Measurements from ENCODE around the gene NPHP4.

The NPHP4 gene

DNA sequence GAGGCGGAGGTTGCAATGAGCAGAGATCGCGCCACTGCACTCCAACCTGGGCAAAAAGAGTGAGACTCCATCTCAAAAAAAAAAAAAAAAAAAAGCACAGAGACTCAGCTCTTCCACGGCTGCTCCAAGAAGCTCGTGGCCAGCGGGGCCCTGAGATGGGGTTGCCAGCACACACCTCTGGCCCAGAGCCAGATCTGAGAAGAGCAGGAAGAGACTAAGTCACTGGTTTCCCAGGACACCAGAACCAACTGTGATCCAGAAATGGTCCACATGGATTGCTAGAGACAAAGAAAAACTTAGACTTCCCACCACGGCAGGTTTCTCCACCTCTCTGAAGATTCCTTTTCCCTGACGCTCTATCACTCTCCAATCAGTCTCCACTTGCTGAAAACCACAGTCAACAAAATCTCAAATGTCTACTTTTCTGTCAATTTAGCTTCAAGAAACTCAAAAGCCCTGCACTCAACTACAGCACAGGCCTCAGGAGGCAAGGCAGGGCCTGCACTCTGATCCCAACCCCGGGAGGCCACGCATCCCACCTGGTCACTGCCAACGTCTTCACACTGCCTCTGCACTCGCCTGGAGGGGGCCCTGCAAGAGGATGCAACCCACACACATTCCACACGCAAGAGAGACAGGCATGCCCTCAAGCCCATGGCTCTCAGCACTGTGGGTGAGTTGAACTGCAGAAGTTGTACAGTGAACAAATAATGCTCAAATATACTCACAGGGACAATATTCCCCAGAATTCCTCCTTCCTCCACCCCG lies 79.0 kb downstream of the NPHP4 start:
- DNase-seq (ENCODE audit: low read depth in 2 of 2), result no peak

DNA sequence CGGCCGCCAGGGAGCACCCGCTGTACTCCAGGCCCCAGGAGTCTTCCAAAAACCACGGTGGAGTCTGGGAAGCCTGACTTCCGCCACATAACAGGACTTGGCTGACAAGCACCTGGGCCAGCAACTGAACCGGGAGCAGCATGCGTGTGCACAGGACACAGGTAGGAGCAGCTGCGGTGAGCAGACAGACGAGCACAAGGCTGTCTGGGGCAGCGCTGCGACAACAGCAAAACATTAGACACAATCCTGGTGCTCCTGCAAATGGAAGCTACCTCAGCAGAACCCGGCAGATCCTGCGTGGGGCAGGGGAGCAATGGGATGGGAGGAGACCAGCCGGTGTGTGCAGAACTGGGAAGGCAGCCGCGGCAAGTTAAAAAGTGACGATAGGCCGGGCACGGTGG lies 80.4 kb downstream of the NPHP4 start:
- no peak for DNase-seq (ENCODE audit: low read depth in 2 of 2)

DNA sequence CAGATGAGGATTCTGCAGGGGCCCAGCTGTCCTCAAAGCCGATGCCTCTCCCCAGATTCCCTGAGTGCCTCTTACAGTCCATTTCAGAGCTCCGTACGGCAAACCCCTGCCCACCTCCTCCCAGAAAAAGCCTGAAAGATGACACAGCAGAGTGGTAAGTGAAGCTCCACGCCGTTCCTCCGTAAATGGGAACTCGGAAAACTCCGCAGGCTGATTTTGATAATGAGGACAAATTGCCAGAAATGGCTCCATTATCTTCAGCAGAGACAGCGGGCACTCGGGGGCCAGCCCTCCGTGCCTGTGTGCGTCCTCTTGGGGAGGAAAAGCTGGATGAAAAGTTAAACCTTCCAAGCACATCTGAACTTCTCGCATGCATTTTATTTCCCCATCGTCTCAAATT lies 81.1 kb downstream of the NPHP4 start:
- DNase-seq (ENCODE audit: low read depth in 2 of 2), result no peak

DNA sequence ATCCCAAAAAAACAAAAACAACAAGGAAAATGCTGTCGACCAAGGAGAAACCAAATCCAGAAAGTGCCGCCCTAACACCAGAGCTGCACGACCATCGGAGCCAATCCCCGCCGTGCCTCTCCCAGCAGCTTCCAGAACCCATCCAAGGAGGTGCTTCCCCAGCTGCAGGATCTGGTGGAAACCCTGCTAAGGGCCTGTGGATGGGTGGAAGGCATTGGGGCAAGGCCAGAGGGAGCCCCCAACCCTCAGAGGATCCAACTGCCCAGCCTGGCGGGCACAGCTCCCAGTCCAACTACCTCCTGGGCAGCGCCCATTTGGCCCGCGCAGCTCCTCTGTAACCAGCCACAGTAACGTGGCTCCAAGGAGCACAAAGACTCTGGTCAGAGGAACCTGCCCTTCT lies 81.6 kb downstream of the NPHP4 start:
- DNase-seq (ENCODE audit: low read depth in 2 of 2), result no peak

DNA sequence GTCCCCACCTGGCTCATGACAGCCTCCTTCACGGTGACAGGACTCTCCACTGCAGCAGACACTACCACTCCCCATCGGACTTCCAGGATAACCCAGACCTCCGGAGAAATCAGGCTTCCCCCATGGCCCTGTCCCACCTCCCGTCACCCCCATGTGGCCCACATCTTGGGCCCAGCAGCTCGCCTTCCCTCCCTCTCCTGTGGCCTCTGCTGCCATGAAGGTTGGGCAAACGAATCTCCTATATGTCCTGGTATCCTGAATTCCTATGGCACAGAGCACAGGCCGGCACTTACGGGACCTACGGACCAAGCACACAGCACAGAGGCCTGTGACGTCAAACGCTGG lies 82.0 kb downstream of the NPHP4 start:
- DNase-seq (ENCODE audit: low read depth in 2 of 2), result no peak

DNA sequence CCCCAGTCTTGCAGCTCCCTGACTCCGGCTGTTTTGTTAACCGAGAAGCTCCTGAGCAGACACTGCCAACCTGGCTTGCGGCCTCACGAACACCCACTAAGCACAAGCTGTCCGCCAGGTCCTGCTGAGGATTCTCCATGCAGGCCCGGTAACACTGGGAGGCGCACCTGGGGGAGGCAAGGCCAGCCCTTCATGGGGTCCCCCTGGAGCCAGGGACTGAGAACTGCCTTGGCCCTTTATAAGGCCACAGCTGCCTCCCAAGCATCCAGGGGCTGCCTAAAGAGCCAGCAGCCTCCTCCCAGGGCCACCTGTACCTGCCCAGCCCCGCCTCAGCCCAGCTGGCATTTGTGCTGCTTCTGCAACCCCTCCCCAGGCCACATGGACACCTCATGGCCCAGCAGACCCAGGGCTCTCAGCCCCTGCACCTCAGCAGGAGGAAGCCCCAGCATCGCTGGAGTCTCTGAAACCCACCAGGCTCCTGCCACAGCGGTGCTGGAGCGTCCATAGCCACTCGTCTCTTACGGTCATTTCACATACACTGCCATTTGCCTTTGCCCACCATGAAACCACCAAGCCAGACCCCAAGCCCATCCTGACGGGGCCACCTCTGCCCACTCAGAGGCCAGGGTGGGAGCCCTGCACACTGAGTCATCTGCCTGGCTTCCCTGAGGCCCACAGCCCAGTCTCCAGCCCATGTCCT lies 82.5 kb downstream of the NPHP4 start:
- DNase-seq (ENCODE audit: low read depth in 2 of 2), result no peak

DNA sequence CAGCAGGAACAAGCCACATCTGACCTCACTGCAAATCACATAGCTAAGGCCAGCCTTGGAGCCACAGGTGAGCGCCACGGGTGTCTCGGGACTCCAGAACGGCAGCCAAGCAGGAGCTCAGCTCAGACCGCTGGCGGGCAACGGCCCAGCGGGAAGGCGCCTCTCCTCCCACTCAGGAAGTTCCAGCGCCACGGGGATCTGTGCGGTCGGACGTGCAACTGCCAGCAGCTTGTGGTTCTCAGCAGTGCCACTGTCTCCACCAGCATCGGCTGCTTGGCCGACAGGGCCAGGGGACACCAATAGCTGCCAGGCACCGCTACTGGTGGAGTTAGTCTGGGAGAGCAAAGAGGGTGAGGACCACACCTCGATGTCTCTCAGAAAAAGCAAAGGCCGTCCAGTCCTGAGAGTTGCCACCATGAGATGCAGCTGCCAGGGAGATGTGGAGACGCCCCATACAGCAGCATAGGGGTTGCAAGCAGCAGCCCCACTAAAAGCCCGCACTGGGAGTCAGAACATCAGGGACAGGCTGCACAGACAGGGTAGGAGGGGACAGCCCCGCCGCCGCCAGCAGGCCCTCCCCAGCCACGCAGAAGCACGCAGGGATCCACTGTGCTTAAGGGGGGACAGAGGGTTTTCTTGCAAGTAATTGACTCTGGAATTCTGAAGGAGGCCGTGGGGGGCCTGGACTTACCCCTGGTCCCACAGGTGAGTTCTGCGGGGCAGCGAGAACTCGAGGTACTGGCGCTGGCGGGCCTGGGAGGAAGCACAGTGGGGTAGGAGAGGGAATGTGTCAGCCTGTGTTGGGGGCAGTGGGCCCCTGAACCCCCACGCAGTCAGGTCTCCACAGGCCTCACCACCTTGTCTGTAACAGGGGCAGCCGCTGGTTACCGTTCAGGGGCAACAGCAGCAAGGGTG lies 83.5 kb downstream of the NPHP4 start:
- DNase-seq (ENCODE audit: low read depth in 2 of 2), result no peak

DNA sequence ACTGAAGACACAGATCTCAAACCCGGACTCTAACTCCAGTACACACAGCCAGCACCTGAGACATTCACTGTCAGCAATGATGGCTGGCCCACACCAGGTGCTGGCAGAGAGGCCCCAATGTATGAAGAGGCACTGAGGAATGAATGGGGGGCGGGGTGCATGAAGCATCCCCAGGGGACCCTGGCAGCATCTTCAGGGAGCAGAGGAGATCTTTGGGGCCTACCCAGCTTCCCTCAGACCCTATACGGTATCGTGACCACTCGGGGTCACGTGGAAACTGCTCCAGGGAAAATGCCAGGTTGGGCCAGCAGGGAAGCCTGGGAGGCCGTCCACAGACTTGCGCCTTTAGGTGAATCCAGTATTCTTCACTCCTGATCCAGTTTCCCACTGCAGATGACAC lies 84.3 kb downstream of the NPHP4 start:
- no peak for DNase-seq (ENCODE audit: low read depth in 2 of 2)

DNA sequence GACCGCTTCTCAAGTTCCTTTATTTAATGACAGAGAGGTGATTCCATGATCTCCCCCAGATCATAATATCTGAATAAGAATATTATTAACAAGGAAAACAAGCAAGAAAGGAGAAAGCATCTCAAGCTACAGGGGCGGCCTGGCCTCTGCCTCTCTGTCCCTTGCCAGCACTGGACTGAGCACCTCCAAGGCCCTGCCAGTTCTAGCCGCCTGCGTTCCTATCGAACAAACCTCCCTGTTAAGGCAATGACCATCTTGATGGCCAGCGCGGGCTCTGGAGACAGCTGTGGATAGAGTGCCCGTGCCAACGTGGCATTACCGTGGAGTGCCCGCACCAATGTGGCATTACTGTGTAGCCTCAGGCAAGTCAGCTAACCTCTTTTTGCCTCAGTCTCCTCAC lies 84.8 kb downstream of the NPHP4 start:
- DNase-seq (ENCODE audit: low read depth in 2 of 2), result no peak

DNA sequence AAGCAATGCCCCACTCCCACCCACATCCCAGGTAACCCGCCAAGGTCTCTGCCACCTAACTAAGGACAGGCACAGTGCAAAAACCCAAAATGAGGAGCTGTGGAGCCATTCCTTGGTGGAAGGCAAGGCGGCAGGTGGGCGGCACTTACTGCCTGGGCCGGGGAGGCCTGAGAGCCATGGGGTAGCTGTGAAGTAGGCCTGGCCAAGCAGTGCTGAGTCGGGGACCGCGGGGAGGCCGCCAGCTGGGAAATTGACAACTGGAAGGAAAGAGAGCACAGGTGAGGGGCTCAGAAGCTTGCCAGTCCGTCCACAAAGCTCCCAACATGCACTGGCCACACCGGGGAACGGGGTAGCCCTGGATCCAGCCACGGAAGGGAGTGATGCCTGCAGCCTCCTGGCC lies 85.3 kb downstream of the NPHP4 start:
- no peak for DNase-seq (ENCODE audit: low read depth in 2 of 2)

DNA sequence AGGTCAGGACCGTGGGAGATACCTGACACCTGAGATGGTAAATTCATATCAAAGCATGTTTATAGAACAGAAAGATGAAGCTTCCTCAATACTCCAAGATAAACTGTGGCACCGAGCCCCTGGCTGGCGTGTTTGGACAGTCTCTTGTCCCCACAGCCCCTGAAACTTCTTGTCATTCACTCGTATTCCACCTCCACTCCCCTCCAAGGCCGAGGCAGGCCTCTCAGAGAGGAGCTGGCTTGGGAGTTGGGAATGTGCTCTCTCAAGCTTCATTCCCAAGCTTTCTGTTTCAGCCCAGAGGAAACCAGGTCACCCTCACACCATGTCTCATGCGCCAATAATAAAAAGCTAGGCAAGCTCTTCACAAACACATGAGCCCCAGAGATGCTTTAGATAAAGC lies 86.1 kb downstream of the NPHP4 start:
- no peak for DNase-seq (ENCODE audit: low read depth in 2 of 2)

DNA sequence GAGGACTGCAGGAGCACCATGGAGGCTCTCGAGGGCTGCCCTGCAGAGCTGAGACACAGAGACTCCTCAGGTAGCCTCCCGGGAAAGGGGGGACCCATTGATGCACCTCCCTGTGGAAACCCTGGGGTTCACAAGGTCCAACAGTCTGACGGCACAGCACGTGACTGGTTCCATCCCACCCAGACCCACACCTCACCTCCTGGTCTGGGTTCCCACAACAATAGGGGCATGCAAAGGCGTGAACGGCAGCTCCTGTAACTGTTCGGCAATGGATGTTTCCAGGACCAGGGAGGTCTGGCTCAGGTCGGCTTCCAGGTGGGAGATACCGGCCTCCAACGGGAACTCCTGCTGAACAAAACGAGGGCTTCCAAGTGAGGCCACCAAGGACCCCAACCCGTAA lies 86.8 kb downstream of the NPHP4 start:
- no peak for DNase-seq (ENCODE audit: low read depth in 2 of 2)

DNA sequence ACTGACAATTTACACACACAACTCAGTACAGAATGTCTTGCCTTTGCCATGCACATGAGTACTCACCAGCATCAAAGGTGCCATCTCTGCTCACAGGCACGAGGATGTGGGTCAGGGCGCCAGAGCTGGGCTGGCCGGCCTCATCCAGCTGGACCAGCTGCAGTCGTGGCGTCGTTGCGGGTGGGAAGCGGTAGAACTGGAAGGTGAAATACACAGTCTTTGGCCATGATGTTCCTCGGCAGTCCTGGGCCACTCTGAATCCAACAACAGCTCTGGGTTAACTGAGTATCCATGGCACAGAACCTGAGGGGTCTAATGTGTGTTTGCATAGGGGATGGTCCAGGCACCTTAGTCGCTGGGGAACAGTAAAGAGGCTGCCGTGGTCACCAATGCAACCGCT lies 87.7 kb downstream of the NPHP4 start:
- no peak for DNase-seq (ENCODE audit: low read depth in 2 of 2)

DNA sequence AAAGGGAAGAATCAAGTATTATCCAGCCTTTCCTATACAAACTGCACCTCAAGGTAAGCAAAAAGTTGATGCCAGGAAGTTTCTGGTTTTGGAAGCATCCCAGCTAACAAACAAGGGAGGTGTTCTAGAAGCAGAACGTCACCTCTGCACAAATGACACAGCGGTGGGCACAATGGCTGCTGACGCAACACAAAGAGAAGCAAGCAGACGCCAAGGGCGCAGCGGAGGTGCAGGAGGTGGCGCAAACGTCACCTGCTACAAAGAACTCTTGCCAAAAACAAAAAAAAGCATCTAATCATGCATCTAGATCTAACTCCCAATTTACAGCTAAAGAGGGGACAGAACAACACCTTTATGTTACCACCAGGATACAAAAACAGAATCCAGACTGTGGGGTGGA lies 88.5 kb downstream of the NPHP4 start:
- DNase-seq (ENCODE audit: low read depth in 2 of 2), result no peak

DNA sequence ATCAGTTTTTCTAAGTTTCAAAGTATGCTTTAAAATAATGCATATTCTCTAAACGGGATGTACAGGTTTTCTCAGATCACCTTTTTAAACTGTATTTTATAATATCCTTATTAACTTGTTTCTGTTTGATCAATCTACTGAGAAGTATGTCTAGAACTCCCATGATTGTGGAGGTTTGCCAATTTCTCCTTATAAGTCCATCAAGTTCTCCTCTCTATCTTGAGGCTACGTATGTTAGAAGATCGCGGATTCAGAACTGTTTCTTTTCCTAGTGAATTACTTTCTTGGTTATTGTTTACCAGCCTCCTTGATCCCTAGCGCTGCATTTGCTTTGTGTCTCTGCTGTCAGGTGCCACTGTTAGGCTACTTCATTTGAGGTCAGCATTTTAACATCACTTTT lies 89.2 kb downstream of the NPHP4 start:
- DNase-seq (ENCODE audit: low read depth in 2 of 2), result no peak

DNA sequence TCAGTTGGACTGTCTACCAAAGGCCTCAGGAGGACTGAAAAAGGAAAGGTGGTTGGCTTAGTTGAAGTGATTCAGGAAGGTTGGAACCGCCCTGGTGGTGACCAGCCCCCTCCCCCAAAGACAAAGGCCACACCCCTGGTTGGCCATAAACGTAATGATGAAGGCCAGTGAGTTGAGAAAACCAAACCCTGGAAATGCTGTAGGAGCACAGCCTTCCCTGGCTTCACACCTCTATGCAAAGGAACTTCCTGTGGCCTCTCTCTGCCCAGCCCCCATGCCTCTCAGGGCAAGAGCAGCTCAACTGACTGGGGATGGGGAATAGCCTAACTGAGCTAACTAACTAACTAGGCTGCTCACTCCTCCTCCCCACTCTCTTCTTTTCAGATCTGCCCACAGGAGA lies 90.4 kb downstream of the NPHP4 start:
- DNase-seq (ENCODE audit: low read depth in 2 of 2), result no peak

DNA sequence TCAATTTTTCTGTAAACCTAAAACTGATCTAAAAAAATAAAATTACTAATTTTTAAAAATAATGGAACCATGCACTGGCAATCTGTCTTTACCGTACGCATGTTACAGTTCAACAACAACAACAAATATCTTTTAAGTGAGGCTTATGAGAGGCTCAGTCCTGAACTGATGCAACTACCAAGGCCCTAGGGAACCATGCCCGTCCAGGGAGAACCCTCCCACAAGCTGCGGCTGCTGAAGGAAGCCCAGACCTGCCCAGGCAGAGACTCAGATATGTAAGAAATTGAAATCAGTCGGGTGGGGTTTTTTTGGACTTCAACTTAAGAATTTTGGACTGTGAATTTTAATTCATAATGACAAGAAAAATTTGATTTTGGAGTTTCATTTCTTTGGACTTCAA lies 91.1 kb downstream of the NPHP4 start:
- DNase-seq (ENCODE audit: low read depth in 2 of 2), result no peak

DNA sequence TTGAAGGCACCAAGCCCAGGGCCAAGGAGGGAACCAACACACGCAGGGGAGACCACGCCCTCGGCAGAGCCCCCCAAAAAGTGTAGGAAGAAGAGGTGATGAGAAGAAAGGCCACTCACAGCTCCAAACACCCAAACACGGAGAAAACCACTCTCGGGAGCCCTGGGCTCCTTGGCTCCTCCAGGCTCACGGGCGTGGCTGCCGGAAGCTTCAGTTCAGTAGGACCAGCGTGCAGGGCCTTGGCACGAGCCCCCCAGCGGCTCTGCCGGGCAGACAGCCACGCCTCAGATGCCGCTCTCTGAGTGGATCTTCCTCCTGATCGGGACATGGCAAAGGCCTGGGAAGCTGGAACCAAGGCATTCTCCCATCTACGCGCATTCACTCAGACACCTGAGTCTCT lies 94.0 kb downstream of the NPHP4 start:
- DNase-seq (ENCODE audit: low read depth in 2 of 2), result no peak

DNA sequence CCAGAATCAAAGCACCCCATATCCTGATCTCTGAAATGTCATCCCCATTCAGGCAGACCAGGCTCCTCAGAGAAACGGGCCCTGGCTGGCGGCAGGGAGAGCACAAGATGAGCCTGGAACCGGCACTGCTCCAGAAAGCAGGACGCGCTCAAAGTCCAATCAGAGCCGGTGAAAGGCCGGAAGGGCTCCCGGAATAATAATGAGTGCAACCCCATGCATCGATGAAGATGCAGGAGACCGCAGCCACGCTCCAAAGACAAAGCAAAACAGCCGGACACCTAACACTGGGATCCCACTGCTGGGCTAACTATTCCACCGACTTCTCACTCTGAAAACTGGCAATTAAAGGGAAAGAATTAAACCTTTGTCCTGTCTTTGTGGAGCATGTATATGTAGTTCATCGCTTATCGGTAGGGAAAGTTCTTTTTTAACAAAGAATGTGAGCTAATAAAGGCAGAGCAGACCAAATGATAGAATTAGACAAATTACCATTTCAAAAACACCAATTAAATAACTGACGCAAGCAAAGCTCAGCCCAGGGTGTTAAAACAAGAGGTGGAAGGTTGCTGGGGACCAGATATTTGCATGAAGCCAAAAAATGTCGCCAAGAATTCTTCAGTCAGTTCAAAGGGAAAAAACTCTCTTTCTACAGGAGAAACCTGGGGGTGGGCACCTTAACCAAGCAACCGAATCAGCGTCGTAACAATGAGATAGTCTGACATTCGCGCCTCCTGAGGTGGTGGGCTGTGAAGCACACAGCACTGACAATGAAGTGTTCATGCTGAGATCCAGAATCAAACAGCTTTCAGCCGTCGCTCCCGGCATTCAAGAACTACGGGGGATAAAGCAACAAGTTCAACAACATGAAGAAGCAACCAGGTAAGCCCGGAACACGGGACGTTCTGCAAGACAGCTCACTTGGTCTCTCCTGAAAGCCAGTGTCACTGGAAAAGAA lies 95.2 kb downstream of the NPHP4 start:
- no peak for DNase-seq (ENCODE audit: low read depth in 2 of 2)

DNA sequence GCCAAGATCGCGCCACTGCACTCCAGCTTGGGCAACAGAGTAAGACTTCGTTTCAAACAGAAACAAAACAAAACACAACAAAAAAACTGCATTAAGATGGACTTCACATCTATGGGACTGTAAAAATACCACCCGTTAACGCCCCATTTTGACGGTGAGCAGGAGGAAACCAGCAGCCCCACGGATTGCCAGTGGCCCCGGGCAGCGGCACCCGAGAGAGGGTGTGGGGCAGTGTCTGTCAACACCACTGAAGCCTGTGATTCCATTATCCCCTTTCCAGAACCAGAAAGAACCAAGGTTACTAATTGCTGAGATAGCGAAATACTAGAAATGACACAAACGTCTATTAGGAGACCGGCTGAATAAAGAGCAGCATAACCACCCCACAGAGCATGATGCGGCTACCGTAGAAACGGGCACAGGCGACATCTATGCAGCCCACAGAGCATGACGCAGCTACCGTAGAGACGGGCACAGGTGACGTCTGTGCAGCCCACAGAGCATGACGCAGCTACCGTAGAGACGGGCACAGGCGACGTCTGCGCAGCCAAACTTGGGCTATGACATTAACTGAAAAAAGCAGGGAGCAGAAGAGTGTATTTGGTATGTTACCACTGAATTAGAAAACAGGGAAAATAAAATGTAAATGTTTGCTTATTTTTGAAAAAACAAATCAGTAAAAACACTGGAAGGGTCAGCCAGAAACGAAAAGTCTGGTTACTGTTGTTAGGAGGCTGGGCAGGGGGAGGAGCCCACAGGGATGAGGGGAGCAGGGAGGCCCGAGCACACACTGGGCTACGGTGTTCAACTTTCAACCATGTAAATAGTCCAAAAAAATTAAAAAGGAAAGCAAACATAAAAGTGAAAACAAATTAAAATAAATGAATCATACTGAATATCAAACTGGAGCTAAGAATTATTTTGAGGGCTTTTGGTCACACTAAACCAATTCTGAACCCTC lies 96.5 kb downstream of the NPHP4 start:
- no peak for DNase-seq (ENCODE audit: low read depth in 2 of 2)

All from fibroblast of skin of left quadriceps (primary cell).